ENCODE measurements around the gene TDP2. TPM values are rescaled to one million over a fixed set of nuclear protein-coding genes. Genes with fewer than 3 reads are reported as not detected.

Gene TDP2
- total RNA-seq, 1 experiment from 2014 or later: 30.2 TPM

DNA sequence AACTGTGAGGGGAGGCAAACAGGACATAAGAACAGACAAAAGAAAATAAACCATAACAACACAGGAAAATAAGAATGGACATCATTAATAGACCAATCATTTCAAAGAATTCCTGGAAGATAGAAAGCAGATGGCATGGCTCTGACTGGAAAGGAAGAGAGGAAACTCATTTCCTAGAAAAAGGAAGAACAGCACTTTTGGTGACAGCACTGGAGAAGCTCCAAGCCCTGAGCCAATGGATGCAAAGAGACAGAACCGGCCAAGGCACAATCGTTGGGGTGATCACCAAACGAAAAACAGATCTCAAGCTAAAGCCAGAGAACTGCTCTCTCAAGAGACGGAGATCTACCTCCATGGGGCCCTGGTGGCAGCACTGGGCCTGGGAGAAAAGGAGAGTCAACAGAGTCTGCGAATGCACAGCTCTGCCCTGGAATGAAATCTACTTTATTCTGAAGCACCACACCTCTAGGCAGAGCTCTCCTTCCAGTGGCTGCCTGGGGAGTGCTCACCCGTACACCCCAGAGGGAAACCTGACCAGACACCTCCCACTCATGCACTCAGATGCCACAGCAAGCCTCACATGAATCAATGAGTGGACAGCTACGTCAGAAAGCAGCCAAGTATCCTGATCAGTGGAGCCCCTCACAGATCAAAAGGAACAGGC, 44.9 kb downstream of the TDP2 start (continued):
- TF ChIP-seq REST (IDR thresholded peaks at IDR 0.05; ENCODE audit: low read depth) (no peak), ZFX (IDR thresholded peaks at IDR 0.05) (no peak)

DNA sequence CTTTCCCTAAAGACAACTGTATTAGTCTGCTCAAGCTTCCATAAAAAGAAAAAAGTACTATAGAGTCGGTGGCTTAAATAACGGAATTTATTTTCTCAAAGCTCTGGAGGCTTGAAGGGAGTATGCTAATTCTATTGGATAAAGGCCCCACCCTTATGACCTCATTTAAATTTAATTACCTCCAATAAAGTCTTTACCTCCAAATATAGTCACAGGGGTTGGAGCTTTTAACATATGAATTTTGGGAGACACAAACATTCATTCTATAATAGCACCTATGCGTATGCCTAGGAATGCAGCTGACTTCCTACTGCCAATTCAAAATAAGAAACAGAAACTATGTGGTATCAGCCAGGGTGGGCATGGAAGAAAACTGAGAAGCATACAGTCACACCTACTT, 46.1 kb downstream of the TDP2 start:
- ATAC-seq (no peak), DNase-seq (ENCODE audit: low read depth, low spot score) (no peak)
- CTCF ChIA-PET: no interaction called here
- Histone ChIP-seq H2AFZ (ENCODE audit: low read depth, low read length, poor library complexity, severe bottlenecking) (no peak overlapping the region), H3K4me2 (ENCODE audit: low read length) (no peak overlapping the region), H3K9ac (ENCODE audit: low read length) (no peak overlapping the region), H3K9me2 (ENCODE audit: insufficient read depth) (no peaks in the 10 kb centered on the region), H3K27me3 (ENCODE audit: insufficient read depth, low read length) (no peaks in the 10 kb centered on the region), H4K20me1 (ENCODE audit: insufficient read depth) (no peaks in the 10 kb centered on the region), H3K4me3 (replicated peaks in 1 of 2; ENCODE audit: low read depth in 1 of 2, low read length in 2 of 2) (no peak overlapping the region), H3K79me2 (ENCODE audit: insufficient read depth, low read length) (no peaks in the 10 kb centered on the region), H3K27ac (ENCODE audit: low read depth, low read length) (no peak overlapping the region), H3K36me3 (ENCODE audit: control insufficient read depth in 1 of 2, insufficient read depth in 2 of 2, low read length in 2 of 2) (no peaks in the 10 kb centered on the region), H3K9me3 (ENCODE audit: control insufficient read depth in 1 of 2, insufficient read depth in 1 of 2, low read depth in 1 of 2, low read length in 2 of 2) (no peaks in the 10 kb centered on the region), H3K4me1 (ENCODE audit: control insufficient read depth in 1 of 2, insufficient read depth in 2 of 2, low read length in 2 of 2) (no peaks in the 10 kb centered on the region)
- intact Hi-C loops (cut with micrococcal nuclease): no loop called here
- no peak for TF ChIP-seq SIN3A (IDR thresholded peaks at IDR 0.05; ENCODE audit: low read depth)
- TF ChIP-seq ELF1 (IDR thresholded peaks at IDR 0.05; ENCODE audit: borderline replicate concordance, low read depth): no peak
- no peak for TF ChIP-seq CEBPB (IDR thresholded peaks at IDR 0.05; ENCODE audit: low read depth)
- no peak for TF ChIP-seq TCF7L2 (IDR thresholded peaks at IDR 0.05; ENCODE audit: borderline replicate concordance, extremely low read depth, insufficient read depth, insufficient read length)
- TF ChIP-seq FOSL1 (IDR thresholded peaks at IDR 0.05; ENCODE audit: low read depth): no peak
- TF ChIP-seq SP1 (IDR thresholded peaks at IDR 0.05; ENCODE audit: low read depth): no peak
- TF ChIP-seq EGR1 (IDR thresholded peaks at IDR 0.05; ENCODE audit: low read depth): no peak
- TF ChIP-seq JUND (IDR thresholded peaks at IDR 0.05): no peak
- TF ChIP-seq CTCF (IDR thresholded peaks at IDR 0.05 in 2 of 3, conservative IDR thresholded peaks at IDR 0.05 in 1 of 3; ENCODE audit: borderline replicate concordance in 1 of 3, insufficient read depth in 1 of 3, low read depth in 2 of 3, low read length in 2 of 3): no peak
- RAD21 ChIA-PET (ENCODE audit: low non-redundant PET in 1 of 2, low total read pairs in 2 of 2, uncharacterized antibody in 2 of 2, unreplicated experiment in 2 of 2): no interaction called here
- BruUV-seq (replicated peaks): no TSS peak
- POLR2A ChIA-PET: no interaction called here

Data from HCT116 (cell line).